Activated CD4-positive, alpha-beta T cell treated with anti-CD3 and anti-CD28 coated beads, Interleukin-10, Interleukin-2, amounts not matched to agents 100 ng/mL and 50 ng/mL, durations not matched to agents 16 hours and 8 hours (primary cell): ENCODE results near the gene MZB1.
A peak's percentile ranks its signal among the peaks of the same experiment; 100 is the strongest.

ENCODE experiments used
- DNase-seq: peaks from one replicate; pipeline ENCODE4 v3.0.0-alpha.2; 2020

Gene MZB1

GRCh38 chr5:139389701-139390638 is at the start of gene MZB1:
MZB1 (minus strand) TSS chr5:139389913; CDS start chr5:139389856, 57 bp downstream.
- peak; percentile 92 for DNase-seq

- DNase-seq, result peak; percentile 95
These were observed 49.5 kb upstream of the MZB1 start, which contains the start of gene DNAJC18 for GRCh38 chr5:139439013-139439903. DNAJC18 (minus strand) TSS chr5:139439525; CDS start chr5:139439445, 80 bp downstream.

GRCh38 chr5:139438707-139439012 is 48.9 kb upstream of the MZB1 start:
- DNase-seq, result no peak

- DNase-seq, result no peak
These were observed 46.0 kb upstream of the MZB1 start for GRCh38 chr5:139435676-139436075.

- DNase-seq, result no peak
These were observed 42.0 kb upstream of the MZB1 start for GRCh38 chr5:139431706-139432105.

- DNase-seq, result no peak
These were observed 40.3 kb upstream of the MZB1 start for GRCh38 chr5:139430015-139430414.

- no peak for DNase-seq
These were observed 36.6 kb upstream of the MZB1 start for GRCh38 chr5:139426203-139426885.

GRCh38 chr5:139425497-139425896 is 35.8 kb upstream of the MZB1 start:
- DNase-seq, result no peak

- DNase-seq, result peak; percentile 84
These were observed 32.7 kb upstream of the MZB1 start for GRCh38 chr5:139422307-139422893.

GRCh38 chr5:139419226-139420192 is 29.8 kb upstream of the MZB1 start:
- DNase-seq, result no peak

GRCh38 chr5:139418793-139419192 is 29.1 kb upstream of the MZB1 start:
- no peak for DNase-seq

GRCh38 chr5:139417214-139417613 is 27.5 kb upstream of the MZB1 start:
- DNase-seq, result no peak

GRCh38 chr5:139416651-139417050 is 26.9 kb upstream of the MZB1 start:
- no peak for DNase-seq

- DNase-seq, result no peak
These were observed 26.2 kb upstream of the MZB1 start for GRCh38 chr5:139415869-139416268.

GRCh38 chr5:139415221-139415861 is 25.6 kb upstream of the MZB1 start:
- peak; percentile 84 for DNase-seq

GRCh38 chr5:139414581-139415130 is 24.9 kb upstream of the MZB1 start:
- no peak for DNase-seq

GRCh38 chr5:139413963-139414362 is 24.2 kb upstream of the MZB1 start:
- DNase-seq, result peak; percentile 59

- DNase-seq, result no peak
These were observed 23.4 kb upstream of the MZB1 start for GRCh38 chr5:139413153-139413552.

- no peak for DNase-seq
These were observed 21.5 kb upstream of the MZB1 start for GRCh38 chr5:139410993-139411828.
